Naive thymus-derived CD4-positive, alpha-beta T cell (primary cell): ENCODE data around the gene KCNAB1. TPM values are rescaled to one million over a fixed set of nuclear protein-coding genes. Genes with fewer than 3 reads are reported as not detected.

Source experiments
- ATAC-seq: fragments of 150-1000 bp; cut with Tn5 transposase; 2 replicates; pipeline ENCODE4 v1.10.0; 2021; ENCODE audit warnings: mild to moderate bottlenecking, moderate library complexity
- CTCF ChIA-PET: fragments of 350-600 bp; sonication (Branson Sonifier 250); formaldehyde crosslinking; loops from one replicate; lab custom pipeline; 2021; ENCODE audit warnings: antibody characterized with exemption; lab: Charles Lee
- POLR2A ChIA-PET: fragments of 350-600 bp; sonication (Branson Sonifier 250); formaldehyde crosslinking; loops from one replicate; lab custom pipeline; 2021; ENCODE audit warnings: antibody characterized with exemption, inconsistent platforms; lab: Charles Lee
- DNase-seq, 9 donors: peaks; one replicate each; pipeline versions ENCODE4 v3.0.0 to v3.0.0-alpha.2; 2020 to 2022; ENCODE audit warnings: mixed read lengths in 1 of 9
- H3K27ac ChIP-seq: one replicate; pipeline ENCODE4 v1.7.0; 2013; ENCODE audit warnings: mild to moderate bottlenecking, low read depth, low read length, moderate library complexity
- H3K27me3 ChIP-seq, 2 donors: one replicate each; pipeline ENCODE4 v1.7.0; 2013; ENCODE audit warnings: low read length in 2 of 2, mild to moderate bottlenecking in 2 of 2, moderate library complexity in 2 of 2; ENCODE audit not compliant: control insufficient read depth in 2 of 2, insufficient read depth in 2 of 2
- H3K36me3 ChIP-seq, 3 experiments: 1 replicate in 2 of 3; 2 replicates in 1 of 3; pipeline ENCODE4 v1.7.0; 2013; ENCODE audit warnings: low read length in 3 of 3, mild to moderate bottlenecking in 3 of 3, moderate library complexity in 1 of 3; ENCODE audit not compliant: insufficient read depth in 3 of 3, control insufficient read depth in 2 of 3
- H3K4me1 ChIP-seq, 2 donors: one replicate each; pipeline ENCODE4 v1.7.0; 2013; ENCODE audit warnings: low read length in 2 of 2, mild to moderate bottlenecking in 2 of 2, moderate library complexity in 1 of 2; ENCODE audit not compliant: control insufficient read depth in 2 of 2, insufficient read depth in 2 of 2
- H3K4me3 ChIP-seq: 2 replicates; pipeline ENCODE4 v1.7.0; 2013; ENCODE audit warnings: mild to moderate bottlenecking, low read length
- H3K9me3 ChIP-seq, 3 experiments: 1 replicate in 2 of 3; 2 replicates in 1 of 3; pipeline ENCODE4 v1.7.0; 2013; ENCODE audit warnings: low read length in 3 of 3; ENCODE audit not compliant: control insufficient read depth in 2 of 3
- H3K27ac Mint-ChIP-seq, 9 donors: one replicate each; pipeline ENCODE4 v1.8.0; 2020 to 2022; ENCODE audit warnings: mixed read lengths in 9 of 9, mild to moderate bottlenecking in 8 of 9, moderate library complexity in 5 of 9, inconsistent platforms in 2 of 9
- H3K27me3 Mint-ChIP-seq, 5 donors: one replicate each; pipeline ENCODE4 v1.8.0; 2021 to 2022; ENCODE audit warnings: mixed read lengths in 5 of 5, mild to moderate bottlenecking in 1 of 5
- H3K36me3 Mint-ChIP-seq, 5 donors: one replicate each; pipeline ENCODE4 v1.8.0; 2020 to 2022; ENCODE audit warnings: mixed read lengths in 5 of 5, mild to moderate bottlenecking in 3 of 5, inconsistent platforms in 1 of 5
- H3K4me1 Mint-ChIP-seq, 7 donors: one replicate each; pipeline ENCODE4 v1.8.0; 2020 to 2022; ENCODE audit warnings: mixed read lengths in 7 of 7, mild to moderate bottlenecking in 3 of 7, inconsistent platforms in 1 of 7
- H3K4me3 Mint-ChIP-seq, 10 donors: one replicate each; pipeline ENCODE4 v1.8.0; 2020 to 2022; ENCODE audit warnings: mild to moderate bottlenecking in 10 of 10, mixed read lengths in 10 of 10, moderate library complexity in 6 of 10, inconsistent platforms in 2 of 10
- H3K9me3 Mint-ChIP-seq, 11 donors: one replicate each; pipeline ENCODE4 v1.8.0; 2020 to 2022; ENCODE audit warnings: mixed read lengths in 11 of 11, mild to moderate bottlenecking in 4 of 11, inconsistent platforms in 1 of 11, moderate library complexity in 1 of 11
- intact Hi-C, 2 donors: fragments of 100-400 bp; cut with micrococcal nuclease; formaldehyde crosslinking; loops; one replicate each; pipeline ENCODE4 v1.15.1; 2023
- polyA plus RNA-seq, 2 donors: library from polyadenylated mRNA; unstranded; fragments of 300-500 nt; fragmentation: Illumina TruSeq; gene quantifications; one replicate each; pipeline ENCODE4 v1.2.3, GENCODE V29; 2021
- total RNA-seq, 6 experiments: library from RNA in 5 of 6; stranded (reverse) in 5 of 6; gene quantifications; 1 replicate in 5 of 6; 2 replicates in 1 of 6; pipeline ENCODE4 v1.2.3 and lab custom pipeline; 2021 to 2026

Gene KCNAB1
- total and polyA plus RNA-seq, 7 experiments from 2014 or later: 0.09 to 0.17 TPM; not detected in 5

DNA sequence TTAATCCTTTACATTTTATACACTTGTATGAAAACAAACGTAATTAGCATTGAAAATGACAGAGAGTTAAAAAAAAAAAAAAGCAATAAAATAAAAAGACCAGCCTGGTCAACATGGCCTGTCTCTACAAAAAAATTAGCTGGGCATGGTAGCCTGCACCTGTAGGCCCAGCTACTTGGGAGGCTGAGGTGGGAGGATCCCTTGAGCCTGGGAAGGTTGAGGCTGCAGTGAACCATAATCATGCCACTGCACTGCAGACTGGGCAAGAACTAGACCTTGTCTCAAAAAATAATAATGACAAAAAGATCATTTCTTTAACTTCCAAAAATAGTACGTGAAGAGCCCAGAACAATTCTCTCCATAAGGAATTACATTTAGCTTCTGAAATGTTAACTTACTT, 432.6 kb downstream of the KCNAB1 start:
- Mint-ChIP-seq H3K4me1 (peaks cover 31 to 66% (median 54%) of the 10 kb centered on the region in 7 donors), H3K9me3 (peaks cover 0 to 5% (median 0%) of the 10 kb centered on the region in 11 donors), H3K27ac (no peak overlapping the region), H3K4me3 (peak overlapping the region; percentile 47 to 98 (median 94)), H3K27me3 (no peaks in the 10 kb centered on the region), H3K36me3 (peaks cover 12 to 31% (median 18%) of the 10 kb centered on the region in 5 donors)
- Histone ChIP-seq H3K4me1 (peaks cover 16% of the 10 kb centered on the region in 2 donors), H3K36me3 (peaks cover 0 to 37% (median 15%) of the 10 kb centered on the region in 3 experiments), H3K4me3 (no peak overlapping the region), H3K27me3 (no peaks in the 10 kb centered on the region), H3K27ac (no peak overlapping the region), H3K9me3 (no peaks in the 10 kb centered on the region)
- ChIA-PET CTCF (interaction anchor here (0.6 kb wide), 1 partner anchor 616 kb away, joined by 3 read pairs; no protein-coding TSS in a partner anchor), POLR2A (interaction anchor here (0.7 to 3.2 kb wide), 3 partner anchors 29 to 579 kb away, joined by 4 to 22 read pairs (median 21); no protein-coding TSS in a partner anchor)
- DNase-seq: no peak
- intact Hi-C loops: loop anchor here in 1 of 2 donors (10.0 kb wide), 1 partner anchor 698 kb away; the partner anchor contains the start of gene SLC33A1
- ATAC-seq: no peak

DNA sequence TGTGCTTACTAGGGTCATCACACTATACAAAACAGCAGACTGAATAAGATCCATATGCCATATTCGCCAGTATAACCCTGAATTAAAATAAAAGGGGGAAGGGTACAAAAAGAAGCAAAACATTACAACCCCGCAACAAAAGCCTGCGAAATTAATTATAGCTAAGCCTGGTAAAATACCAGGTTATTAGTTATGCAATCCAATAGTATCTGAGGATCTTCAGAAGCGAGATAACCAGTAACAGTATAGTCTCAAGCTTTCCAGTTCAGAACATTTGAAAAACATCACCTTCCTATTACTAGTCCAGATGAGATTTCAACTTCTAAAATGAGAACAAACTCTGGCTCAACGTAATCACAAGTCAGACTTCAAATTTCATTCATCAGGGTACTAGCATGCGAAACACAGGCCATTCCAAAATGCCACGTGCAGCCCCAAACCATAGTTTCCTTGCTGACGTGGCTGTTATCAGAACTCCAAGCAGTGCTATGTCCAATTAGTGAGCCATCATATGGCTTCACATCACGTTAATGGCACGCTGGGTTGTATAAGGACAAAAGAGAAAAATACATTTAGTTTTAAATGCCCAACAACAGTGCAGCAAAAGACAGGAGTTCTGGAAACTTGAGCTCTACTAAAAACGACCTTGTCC, 433.5 kb downstream of the KCNAB1 start:
- H3K4me1 Mint-ChIP-seq: peaks cover 31 to 63% (median 52%) of the 10 kb centered on the region in 7 donors
- no peak for DNase-seq

DNA sequence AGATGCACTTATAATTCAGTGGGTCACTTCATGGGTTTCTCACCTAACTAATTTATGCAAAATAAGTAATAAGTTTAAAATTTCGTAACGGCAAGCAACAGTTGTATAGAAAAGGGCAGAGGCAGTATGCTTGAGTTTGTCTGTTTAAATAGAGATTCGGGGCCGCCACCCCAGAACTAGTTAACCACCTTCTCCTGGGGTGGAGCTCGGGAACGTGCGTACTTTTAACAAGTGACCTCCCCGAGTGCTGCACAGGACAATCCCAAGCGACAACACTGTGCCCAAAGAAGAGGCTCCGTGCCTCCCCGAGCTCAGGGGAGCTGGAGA, 434.1 kb downstream of the KCNAB1 start:
- intact Hi-C loops: loop anchor here (2.0 to 10.0 kb wide), 5 partner anchors 30 to 700 kb away; partner anchors contain the start of genes GMPS (in 1 of the 2), LEKR1 (in 1 of the 2) and SLC33A1 (in 1 of the 2)
- POLR2A ChIA-PET: interaction anchor here (0.6 to 3.2 kb wide), 22 partner anchors 10 to 620 kb away, joined by 3 to 46 read pairs (median 4); partner anchors contain the start of genes CCNL1 and TIPARP
- H3K4me1 Mint-ChIP-seq: peaks cover 31 to 61% (median 50%) of the 10 kb centered on the region in 7 donors

More for the DNA sequence above, 433.5 kb downstream of the KCNAB1 start:
- H3K9me3 ChIP-seq: no peaks in the 10 kb centered on the region
- H3K4me3 ChIP-seq: peak overlapping the region; percentile 95
- POLR2A ChIA-PET: interaction anchor here (0.6 to 3.2 kb wide), 12 partner anchors 10 to 621 kb away, joined by 3 to 46 read pairs (median 4); partner anchors contain the start of genes CCNL1 and TIPARP
- peak overlapping the region; percentile 85 for H3K27ac ChIP-seq
- Mint-ChIP-seq H3K27me3 (no peaks in the 10 kb centered on the region), H3K4me3 (peak overlapping the region; percentile 88 to 98 (median 97)), H3K36me3 (peaks cover 12 to 25% (median 18%) of the 10 kb centered on the region in 5 donors), H3K27ac (peak overlapping the region; percentile 89 to 96 (median 92)), H3K9me3 (peaks cover 0 to 5% (median 0%) of the 10 kb centered on the region in 11 donors)
- peaks cover 16% of the 10 kb centered on the region in 2 donors for H3K4me1 ChIP-seq
- CTCF ChIA-PET: interaction anchor here (0.5 to 2.3 kb wide), 7 partner anchors 10 to 615 kb away, joined by 3 to 7 read pairs (median 4); no protein-coding TSS in a partner anchor
- no peaks in the 10 kb centered on the region for H3K27me3 ChIP-seq
- ATAC-seq: no peak
- peaks cover 0 to 28% (median 6%) of the 10 kb centered on the region in 3 experiments for H3K36me3 ChIP-seq
- intact Hi-C loops: loop anchor here (2.0 to 10.0 kb wide), 5 partner anchors 29 to 699 kb away; partner anchors contain the start of genes GMPS (in 1 of the 2), LEKR1 (in 1 of the 2) and SLC33A1 (in 1 of the 2)

DNA sequence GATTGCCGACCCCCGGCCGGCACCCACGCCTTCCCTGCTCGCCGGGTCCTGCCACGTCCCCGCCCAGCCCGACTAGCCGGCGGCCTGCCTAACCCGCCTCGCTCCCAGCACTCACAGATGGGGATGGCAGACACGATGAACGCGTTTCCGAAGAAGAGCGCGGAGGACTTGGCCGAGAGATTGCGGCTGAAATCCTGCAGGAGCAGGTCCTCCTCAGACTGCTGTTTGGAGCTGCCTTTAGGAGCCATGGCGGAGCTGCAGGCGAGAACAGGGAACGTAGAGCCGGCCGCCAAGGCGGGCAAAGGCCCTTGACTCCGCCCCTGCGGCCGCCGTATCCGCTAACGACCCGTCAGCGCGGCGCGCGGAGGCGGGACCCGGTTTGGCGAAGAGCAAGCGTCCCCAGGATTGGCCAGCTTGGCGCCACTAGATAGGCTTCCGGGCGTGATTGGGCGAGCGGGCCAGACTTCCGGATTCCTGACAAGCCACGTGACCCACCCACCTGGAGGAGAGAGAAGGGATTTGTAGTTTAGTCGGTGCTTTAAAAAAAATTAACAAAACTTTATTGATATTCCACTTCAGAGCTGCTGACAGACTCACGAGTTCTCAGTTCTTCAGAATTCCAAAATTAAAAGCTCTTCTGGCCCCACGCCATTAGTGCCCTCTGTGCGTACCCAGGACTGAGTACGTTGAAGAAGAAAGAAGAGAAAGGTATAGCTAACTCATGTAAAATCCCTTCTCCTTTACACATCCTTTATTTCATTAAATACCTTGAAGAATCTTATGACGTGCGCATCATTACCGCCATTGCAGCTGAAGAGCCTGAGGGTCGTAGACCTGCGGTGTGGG, 434.7 kb downstream of the KCNAB1 start, which contains the start of gene SSR3:
SSR3 (minus strand) TSS at position 276 of the 846 bp plus-strand sequence; CDS start at position 248, 28 bp downstream.
- Mint-ChIP-seq H3K27ac (peak within 1 kb of the TSS; percentile 89 to 96 (median 92)), H3K4me3 (peak within 1 kb of the TSS; percentile 88 to 98 (median 97)), H3K9me3 (peaks cover 0 to 5% (median 0%) of the 10 kb centered on the region in 11 donors), H3K4me1 (peaks cover 29 to 57% (median 50%) of the 10 kb centered on the region in 7 donors), H3K36me3 (peaks cover 12 to 25% (median 18%) of the 10 kb centered on the region in 5 donors), H3K27me3 (no peaks in the 10 kb centered on the region)
- Histone ChIP-seq H3K4me1 (peaks cover 16% of the 10 kb centered on the region in 2 donors), H3K36me3 (peaks cover 0 to 27% (median 5%) of the 10 kb centered on the region in 3 experiments), H3K27me3 (no peaks in the 10 kb centered on the region), H3K9me3 (no peaks in the 10 kb centered on the region), H3K4me3 (peak within 1 kb of the TSS; percentile 95), H3K27ac (peak within 1 kb of the TSS; percentile 85)
- CTCF ChIA-PET: interaction anchor here (1.2 to 2.3 kb wide), 8 partner anchors 11 to 582 kb away, joined by 3 to 7 read pairs (median 4); no protein-coding TSS in a partner anchor
- intact Hi-C loops: loop anchor here (1.0 to 10.0 kb wide), 19 partner anchors 30 to 701 kb away; partner anchors contain the start of genes CCNL1 (in 2 of the 2), SLC33A1 (in 2 of the 2), TIPARP (in 2 of the 2) and GMPS (in 1 of the 2)
- POLR2A ChIA-PET: interaction anchor here (0.6 to 3.2 kb wide), 29 partner anchors 9 to 620 kb away, joined by 3 to 46 read pairs (median 4); partner anchors contain the start of genes CCNL1 and TIPARP
- DNase-seq (peak; percentile 95 to 99 (median 98)), ATAC-seq (peak; percentile 100)

More for the DNA sequence above, 434.1 kb downstream of the KCNAB1 start:
- Histone ChIP-seq H3K4me1 (peaks cover 16% of the 10 kb centered on the region in 2 donors), H3K27ac (peak overlapping the region; percentile 85), H3K9me3 (no peaks in the 10 kb centered on the region), H3K36me3 (peaks cover 0 to 27% (median 5%) of the 10 kb centered on the region in 3 experiments), H3K4me3 (peak overlapping the region; percentile 95), H3K27me3 (no peaks in the 10 kb centered on the region)
- Mint-ChIP-seq H3K27me3 (no peaks in the 10 kb centered on the region), H3K36me3 (peaks cover 12 to 25% (median 18%) of the 10 kb centered on the region in 5 donors), H3K4me3 (peak overlapping the region; percentile 88 to 98 (median 97)), H3K9me3 (peaks cover 0 to 5% (median 0%) of the 10 kb centered on the region in 11 donors), H3K27ac (peak overlapping the region; percentile 89 to 96 (median 92))
- no peak for DNase-seq
- ATAC-seq: no peak
- CTCF ChIA-PET: interaction anchor here (1.3 to 2.3 kb wide), 6 partner anchors 10 to 582 kb away, joined by 3 to 7 read pairs (median 4); no protein-coding TSS in a partner anchor

DNA sequence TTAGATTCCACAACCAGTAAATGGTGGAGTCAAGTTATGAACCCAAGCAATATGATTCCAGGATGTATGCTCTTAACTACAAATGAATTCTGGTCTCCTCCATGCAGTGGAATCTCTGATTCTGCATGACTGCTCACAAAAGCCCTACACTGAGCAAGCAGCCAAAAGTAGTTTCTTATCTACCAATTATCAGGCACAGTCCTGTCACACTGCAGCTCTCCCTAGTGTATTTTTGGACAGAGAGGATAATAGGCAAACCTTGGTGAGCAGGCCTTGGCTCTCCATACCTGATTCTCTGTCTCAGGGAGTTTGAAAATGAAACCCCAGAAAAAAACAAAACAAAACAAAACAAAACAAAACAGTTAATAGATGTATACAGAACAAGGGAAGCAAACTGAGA, 438.0 kb downstream of the KCNAB1 start:
- peaks cover 0 to 6% (median 0%) of the 10 kb centered on the region in 3 experiments for H3K36me3 ChIP-seq
- Mint-ChIP-seq H3K27ac (no peak overlapping the region), H3K4me3 (no peak overlapping the region)

More for the DNA sequence above, 438.0 kb downstream of the KCNAB1 start:
- H3K4me1 ChIP-seq: peaks cover 4 to 9% of the 10 kb centered on the region in 2 donors
- Mint-ChIP-seq H3K27me3 (peaks cover 0 to 15% (median 4%) of the 10 kb centered on the region in 5 donors), H3K4me1 (peaks cover 7 to 30% (median 16%) of the 10 kb centered on the region in 7 donors), H3K36me3 (peaks cover 0 to 3% (median 0%) of the 10 kb centered on the region in 5 donors), H3K9me3 (peaks cover 0 to 5% (median 0%) of the 10 kb centered on the region in 11 donors)
- intact Hi-C loops: loop anchor here in 1 of 2 donors (10.0 kb wide), 1 partner anchor 704 kb away; the partner anchor contains the start of gene SLC33A1
- DNase-seq: no peak
- H3K27ac ChIP-seq: no peak overlapping the region
- POLR2A ChIA-PET: no interaction called here
- CTCF ChIA-PET: no interaction called here
- H3K9me3 ChIP-seq: no peaks in the 10 kb centered on the region
- H3K4me3 ChIP-seq: no peak overlapping the region
- no peaks in the 10 kb centered on the region for H3K27me3 ChIP-seq
- no peak for ATAC-seq
